Panc1 (cell line): ENCODE measurements around the gene ITGA2.

Experiments used
- POLR2AphosphoS5 ChIP-seq: IDR thresholded peaks from 2 replicates; pipeline ENCODE4 v1.6.1; 2012; ENCODE audit warnings: mild to moderate bottlenecking, low read depth, low read length, moderate library complexity
- SIN3A ChIP-seq: IDR thresholded peaks from 2 replicates; pipeline ENCODE4 v1.6.1; 2012; ENCODE audit warnings: low read depth, mild to moderate bottlenecking, low read length, moderate library complexity, borderline replicate concordance; ENCODE audit not compliant: insufficient read depth
- TF ChIP-seq, protein P1 (sequence below): fragments of 450-650 bp; IDR thresholded peaks from 2 replicates; pipeline ENCODE4 v1.5.1; 2017; ENCODE audit warnings: mild to moderate bottlenecking

DNA sequence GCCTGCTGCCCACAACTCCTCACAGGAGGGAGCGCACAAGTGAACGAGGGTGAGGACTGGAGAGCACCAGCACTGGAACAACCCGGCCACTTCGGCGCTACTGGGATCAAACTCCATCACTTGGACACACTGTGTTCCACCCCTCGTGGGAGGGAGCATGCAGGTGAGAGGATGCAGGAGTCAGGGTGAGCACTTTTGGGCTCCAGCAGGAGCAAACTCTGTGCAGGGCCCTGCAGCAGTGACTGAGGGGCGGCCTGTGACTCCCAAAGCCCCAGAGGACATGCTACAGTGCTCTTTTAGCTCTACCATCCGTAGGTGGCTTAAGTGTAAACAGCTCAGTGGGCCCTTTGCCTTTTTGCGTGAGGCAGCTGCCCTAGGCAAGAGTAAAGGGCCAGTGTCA lies 124.8 kb downstream of the ITGA2 start:
- TF ChIP-seq, protein P1, sequence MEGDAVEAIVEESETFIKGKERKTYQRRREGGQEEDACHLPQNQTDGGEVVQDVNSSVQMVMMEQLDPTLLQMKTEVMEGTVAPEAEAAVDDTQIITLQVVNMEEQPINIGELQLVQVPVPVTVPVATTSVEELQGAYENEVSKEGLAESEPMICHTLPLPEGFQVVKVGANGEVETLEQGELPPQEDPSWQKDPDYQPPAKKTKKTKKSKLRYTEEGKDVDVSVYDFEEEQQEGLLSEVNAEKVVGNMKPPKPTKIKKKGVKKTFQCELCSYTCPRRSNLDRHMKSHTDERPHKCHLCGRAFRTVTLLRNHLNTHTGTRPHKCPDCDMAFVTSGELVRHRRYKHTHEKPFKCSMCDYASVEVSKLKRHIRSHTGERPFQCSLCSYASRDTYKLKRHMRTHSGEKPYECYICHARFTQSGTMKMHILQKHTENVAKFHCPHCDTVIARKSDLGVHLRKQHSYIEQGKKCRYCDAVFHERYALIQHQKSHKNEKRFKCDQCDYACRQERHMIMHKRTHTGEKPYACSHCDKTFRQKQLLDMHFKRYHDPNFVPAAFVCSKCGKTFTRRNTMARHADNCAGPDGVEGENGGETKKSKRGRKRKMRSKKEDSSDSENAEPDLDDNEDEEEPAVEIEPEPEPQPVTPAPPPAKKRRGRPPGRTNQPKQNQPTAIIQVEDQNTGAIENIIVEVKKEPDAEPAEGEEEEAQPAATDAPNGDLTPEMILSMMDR = no peak
- TF ChIP-seq POLR2AphosphoS5 (no peak), SIN3A (no peak)
